IMR-90 (cell line): ENCODE measurements around the gene DPEP3. TPM values are rescaled to one million over a fixed set of nuclear protein-coding genes. Genes with fewer than 3 reads are reported as not detected.
"Not testable (repeated sequence)": the region's sequence is repeated elsewhere in the genome, so short reads cannot be mapped to it uniquely, and the experiment has no call there.

Experiments
- ATAC-seq: fragments of 200-7000 bp; cut with Tn5 transposase; 2 replicates; pipeline ENCODE4 v1.9.1; 2020; ENCODE audit warnings: low read depth, mild to moderate bottlenecking, moderate library complexity
- BruUV-seq: library from RNA; stranded (reverse); fragments of 400-500 nt; replicated peaks from 2 replicates; lab custom pipeline; 2021; lab: Mats Ljungman, UMichigan
- CTCF ChIA-PET: fragments of 300-600 bp; formaldehyde crosslinking; extraction: SDS; loops from one replicate; lab custom pipeline; 2021; ENCODE audit warnings: antibody characterized with exemption; lab: Yijun Ruan, JAX
- POLR2A ChIA-PET: fragments of 300-600 bp; sonication (Branson Sonifier 250); formaldehyde crosslinking; loops from one replicate; lab custom pipeline; 2022; ENCODE audit warnings: antibody characterized with exemption; ENCODE audit not compliant: unreplicated experiment; lab: Charles Lee
- DNase-seq: peaks from one replicate; pipeline ENCODE4 v3.0.0; 2013
- H2AFZ ChIP-seq: replicated peaks from 2 replicates; pipeline ENCODE3; 2013; ENCODE audit warnings: low read length, mild to moderate bottlenecking; ENCODE audit not compliant: poor library complexity
- H2AK5ac ChIP-seq: 2 replicates; pipeline ENCODE4 v1.6.1; 2013; ENCODE audit warnings: low read depth, low read length, inconsistent platforms
- H2AK9ac ChIP-seq: replicated peaks from 2 replicates; pipeline ENCODE3; 2013; ENCODE audit warnings: mild to moderate bottlenecking, low read depth, low read length, moderate library complexity; ENCODE audit not compliant: poor library complexity
- H2BK120ac ChIP-seq: 2 replicates; pipeline ENCODE4 v1.6.1; 2013; ENCODE audit warnings: low read depth, low read length, inconsistent platforms
- H2BK15ac ChIP-seq: 3 replicates; pipeline ENCODE4 v1.6.1; 2013; ENCODE audit warnings: low read depth, low read length, inconsistent platforms
- H2BK20ac ChIP-seq: 2 replicates; pipeline ENCODE4 v1.6.1; 2013; ENCODE audit warnings: low read depth, mild to moderate bottlenecking, inconsistent platforms, low read length, moderate library complexity
- H2BK5ac ChIP-seq: 2 replicates; pipeline ENCODE4 v1.6.1; 2013; ENCODE audit warnings: mild to moderate bottlenecking, low read depth, low read length, inconsistent platforms; ENCODE audit not compliant: poor library complexity, severe bottlenecking
- H3K14ac ChIP-seq: replicated peaks from 2 replicates; pipeline ENCODE4 v1.6.1; 2013; ENCODE audit warnings: low read depth, low read length, inconsistent platforms
- H3K18ac ChIP-seq: 2 replicates; pipeline ENCODE4 v1.6.1; 2013; ENCODE audit warnings: low read depth, low read length, control low read depth
- H3K23ac ChIP-seq: 2 replicates; pipeline ENCODE4 v1.6.1; 2013; ENCODE audit warnings: low read depth, low read length, inconsistent platforms
- H3K27ac ChIP-seq: 2 replicates; pipeline ENCODE4 v1.5.1; 2013; ENCODE audit warnings: mild to moderate bottlenecking, control low read depth, low read length; ENCODE audit not compliant: insufficient read depth
- H3K27me3 ChIP-seq: 2 replicates; pipeline ENCODE4 v1.6.1; 2013; ENCODE audit warnings: low read length; ENCODE audit not compliant: control insufficient read depth, insufficient read depth
- H3K36me3 ChIP-seq: 2 replicates; pipeline ENCODE4 v1.6.1; 2013; ENCODE audit warnings: low read length, mixed read lengths; ENCODE audit not compliant: control insufficient read depth, insufficient read depth
- H3K4ac ChIP-seq: 2 replicates; pipeline ENCODE4 v1.6.1; 2013; ENCODE audit warnings: low read depth, low read length, inconsistent platforms
- H3K4me1 ChIP-seq: 2 replicates; pipeline ENCODE4 v1.6.1; 2013; ENCODE audit warnings: low read length, mixed read lengths; ENCODE audit not compliant: control insufficient read depth, insufficient read depth
- H3K4me2 ChIP-seq: 2 replicates; pipeline ENCODE4 v1.6.1; 2013; ENCODE audit warnings: low read depth, mild to moderate bottlenecking, control low read depth, low read length, moderate library complexity
- H3K4me3 ChIP-seq: 2 replicates; pipeline ENCODE4 v1.5.1; 2013; ENCODE audit warnings: low read depth, mild to moderate bottlenecking, control low read depth, low read length, moderate library complexity; ENCODE audit not compliant: insufficient read depth
- H3K56ac ChIP-seq: 2 replicates; pipeline ENCODE4 v1.6.1; 2013; ENCODE audit warnings: low read length, inconsistent platforms; ENCODE audit not compliant: insufficient read depth; ENCODE audit errors: extremely low read depth
- H3K79me1 ChIP-seq, 2 experiments: 2 replicates each; pipeline ENCODE4 v1.6.1; 2013; ENCODE audit warnings: low read length in 2 of 2, inconsistent platforms in 1 of 2, low read depth in 1 of 2
- H3K9ac ChIP-seq: 2 replicates; pipeline ENCODE4 v1.6.1; 2013; ENCODE audit warnings: low read depth, low read length, control low read depth
- H3K9me1 ChIP-seq: 2 replicates; pipeline ENCODE4 v1.6.1; 2013; ENCODE audit warnings: low read length, inconsistent platforms; ENCODE audit not compliant: insufficient read depth
- H3K9me3 ChIP-seq: 2 replicates; pipeline ENCODE4 v1.6.1; 2013; ENCODE audit warnings: low read length; ENCODE audit not compliant: control insufficient read depth, insufficient read depth
- H4K20me1 ChIP-seq: 2 replicates; pipeline ENCODE4 v1.6.1; 2013; ENCODE audit warnings: low read length, inconsistent platforms; ENCODE audit not compliant: insufficient read depth
- H4K5ac ChIP-seq: 2 replicates; pipeline ENCODE4 v1.6.1; 2013; ENCODE audit warnings: mild to moderate bottlenecking, low read depth, low read length, control low read depth
- H4K8ac ChIP-seq, 2 experiments: 2 replicates each; pipeline ENCODE4 v1.6.1; 2013; ENCODE audit warnings: low read depth in 2 of 2, low read length in 2 of 2, control low read depth in 1 of 2, inconsistent platforms in 1 of 2
- H4K91ac ChIP-seq: 2 replicates; pipeline ENCODE4 v1.6.1; 2013; ENCODE audit warnings: low read depth, low read length, inconsistent platforms; ENCODE audit not compliant: insufficient read depth
- WGBS, 2 experiments: methylation state at CpG; one replicate each; pipeline versions ENCODE4 v1.1.5 to v1.1.7; 2013; ENCODE audit warnings: missing lambda C conversion rate in 2 of 2; ENCODE audit not compliant: insufficient read length in 1 of 2; ENCODE audit errors: extremely low coverage in 2 of 2; 5-methylcytosine and 5-hydroxymethylcytosine counted together
- dilution Hi-C: fragments of 300-500 bp; cut with HindIII; formaldehyde crosslinking; loops from one replicate; pipeline ENCODE4 v1.14.3; 2018; ENCODE audit warnings: low sequenced_read_pairs; ENCODE audit not compliant: unreplicated experiment
- in situ Hi-C: fragments of 300-500 bp; cut with MboI; formaldehyde crosslinking; loops from 3 replicates; pipeline ENCODE4 v1.14.3; 2019; ENCODE audit warnings: low sequenced_read_pairs, inconsistent platforms, mixed read lengths
- intact Hi-C: fragments of 100-400 bp; cut with micrococcal nuclease; formaldehyde crosslinking; loops from 2 replicates; pipeline ENCODE4 v1.10.0; 2022
- polyA plus RNA-seq, 3 experiments: library from polyadenylated mRNA; depleted of rRNA; stranded (reverse); fragments of >200 nt; gene quantifications; 2 replicates each; pipeline ENCODE4 v1.2.3, GENCODE V29; 2012; ENCODE audit warnings: low replicate concordance in 1 of 3
- total RNA-seq: library from RNA; depleted of rRNA; stranded (reverse); fragments of >200 nt; gene quantifications from 2 replicates; pipeline ENCODE4 v1.2.3, GENCODE V29; 2012

DPEP3 gene
- total and polyA plus RNA-seq, 2 of the 4 experiments (the other 2 are of a cell fraction), result not detected

- H3K4me1 ChIP-seq, DNase-seq, H2BK15ac ChIP-seq, H4K8ac ChIP-seq, H3K4me2 ChIP-seq, H3K14ac ChIP-seq, H2AK5ac ChIP-seq, H3K79me1 ChIP-seq, H2BK5ac ChIP-seq, H2BK20ac ChIP-seq, POLR2A ChIA-PET, BruUV-seq, H3K36me3 ChIP-seq, intact Hi-C loops, H4K91ac ChIP-seq, H3K9me3 ChIP-seq, H4K20me1 ChIP-seq, ATAC-seq, in situ Hi-C loops, H2BK120ac ChIP-seq, H3K4ac ChIP-seq, H2AFZ ChIP-seq, H3K27ac ChIP-seq, H3K4me3 ChIP-seq, H3K9ac ChIP-seq, H3K56ac ChIP-seq, H3K23ac ChIP-seq, H3K18ac ChIP-seq, H2AK9ac ChIP-seq, H4K5ac ChIP-seq, dilution Hi-C loops, H3K9me1 ChIP-seq: not testable (repeated sequence)
- peaks cover 16% of the 10 kb centered on the region for H3K27me3 ChIP-seq
- WGBS, 2 experiments, result 57% methylated on average over 1 of the region's 4 CpGs; no CpG with 5 or more reads in 1 of the 2 experiments
- CTCF ChIA-PET, result interaction anchor here (0.6 kb wide), 1 partner anchor 211 kb away, joined by 3 read pairs; no protein-coding TSS in a partner anchor
Observed at GRCh38 chr16:68009872-68010271, 29.6 kb upstream of the DPEP3 start.
